CD1c-positive myeloid dendritic cell (primary cell): ENCODE results near the gene EHBP1.

ENCODE experiments used
- DNase-seq: peaks from one replicate; pipeline ENCODE4 v3.0.0-alpha.2; 2016; ENCODE audit errors: extremely low spot score

EHBP1 gene

DNA sequence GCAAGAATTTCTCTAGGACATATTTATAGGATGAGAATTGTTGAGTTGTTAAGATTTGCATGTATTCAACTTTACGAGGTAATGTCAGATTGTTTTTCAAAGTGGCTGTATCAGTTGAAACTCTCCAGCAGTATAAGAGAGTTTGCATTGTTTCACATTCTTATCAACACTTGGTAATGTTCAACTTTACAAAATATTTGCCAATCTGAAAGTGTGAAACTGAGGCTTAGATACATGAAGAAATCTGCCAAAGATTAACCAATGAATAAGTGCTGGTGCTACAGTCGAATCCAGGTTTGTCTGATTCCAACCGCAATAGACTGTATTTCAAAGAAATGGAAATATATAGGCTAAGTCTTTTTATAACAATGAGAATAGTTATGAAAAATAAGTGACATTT is 117.0 kb downstream of the EHBP1 start:
- no peak for DNase-seq

DNA sequence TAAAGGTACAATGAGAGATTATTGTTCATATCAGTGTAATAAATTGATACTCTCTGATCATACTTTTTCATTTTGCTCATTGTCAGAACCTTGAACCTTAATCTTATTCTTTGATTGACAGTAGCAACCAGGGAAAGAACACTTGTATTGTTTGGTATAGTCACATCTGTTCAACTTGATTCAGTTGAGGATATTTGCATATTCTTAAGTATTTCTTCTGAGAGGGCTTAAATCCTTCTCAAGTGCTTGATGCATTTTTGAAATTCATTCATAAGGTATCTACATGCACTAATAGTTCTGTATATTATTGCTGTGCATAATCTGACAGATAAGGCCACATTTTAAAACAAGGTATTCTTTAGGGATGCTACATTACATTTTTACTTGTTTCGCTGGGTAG is 118.9 kb downstream of the EHBP1 start:
- DNase-seq = no peak

DNA sequence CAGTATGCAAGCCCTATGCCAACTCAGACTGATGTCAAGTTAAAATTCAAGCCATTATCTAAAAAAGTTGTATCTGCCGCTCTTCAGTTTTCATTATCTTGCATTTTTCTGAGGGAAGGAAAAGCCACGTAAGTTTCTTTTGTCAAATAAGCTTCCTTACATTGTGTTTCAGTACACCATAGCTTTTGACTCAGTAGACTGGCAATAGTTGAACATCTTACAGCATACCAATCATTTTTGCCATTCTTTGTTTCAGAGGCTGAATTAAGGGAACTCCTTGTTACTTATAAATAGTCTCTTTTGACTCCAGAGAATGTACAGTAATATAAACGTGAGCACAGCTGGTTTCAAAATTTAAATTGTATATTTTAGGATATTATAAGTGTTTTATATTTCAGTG is 120.6 kb downstream of the EHBP1 start:
- DNase-seq = no peak

DNA sequence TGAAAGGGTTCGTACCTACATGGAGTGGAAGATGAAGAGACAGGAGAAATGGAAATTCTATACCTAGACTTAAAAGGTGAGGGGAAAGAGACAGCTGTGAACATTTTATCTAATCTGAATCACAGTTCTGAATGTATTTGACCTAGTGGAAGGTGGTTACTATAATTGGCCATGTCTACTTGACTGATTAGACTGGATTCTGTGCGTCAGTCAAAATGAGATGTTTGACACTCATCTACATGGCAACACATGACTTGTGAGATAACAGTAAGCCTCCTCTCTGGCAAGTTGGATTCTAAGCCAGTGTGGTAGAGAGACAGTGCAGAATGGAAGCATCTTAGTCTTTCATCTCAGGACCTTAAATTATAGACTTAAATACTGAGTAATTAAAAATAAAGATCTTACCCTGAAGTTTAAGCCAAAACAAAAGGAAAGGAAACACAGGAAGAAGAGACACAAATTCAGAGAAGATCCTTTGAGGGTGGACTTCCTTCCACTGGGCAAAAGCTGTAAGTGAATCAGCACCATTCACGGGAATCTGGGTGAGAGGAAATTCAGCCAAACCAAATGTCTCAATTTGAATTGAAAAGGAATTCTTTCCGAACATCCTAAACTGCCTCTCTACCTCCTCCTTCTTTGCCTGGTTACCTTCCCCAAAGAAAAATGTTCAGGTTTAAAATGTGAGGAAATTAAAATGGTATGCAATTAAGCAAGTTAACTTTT is 121.6 kb downstream of the EHBP1 start:
- DNase-seq = no peak

DNA sequence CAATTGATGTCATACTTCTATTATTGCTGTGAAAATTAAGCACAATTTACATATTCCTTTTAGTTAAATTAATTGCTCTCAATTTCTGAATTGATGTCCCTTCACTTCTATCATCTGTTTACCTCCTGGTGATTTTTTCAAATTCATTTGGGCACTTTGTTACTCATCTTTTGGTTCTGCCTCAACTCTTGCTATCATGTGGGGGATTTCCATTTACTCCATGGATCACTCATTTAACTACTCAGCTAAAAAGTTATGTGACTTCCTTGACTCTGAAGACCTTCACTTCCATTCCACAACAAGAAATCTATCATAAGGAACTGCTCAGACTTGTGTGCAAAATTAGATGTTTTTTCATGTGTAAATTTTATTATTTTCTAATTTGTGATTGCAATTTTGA is 126.2 kb downstream of the EHBP1 start:
- no peak for DNase-seq

DNA sequence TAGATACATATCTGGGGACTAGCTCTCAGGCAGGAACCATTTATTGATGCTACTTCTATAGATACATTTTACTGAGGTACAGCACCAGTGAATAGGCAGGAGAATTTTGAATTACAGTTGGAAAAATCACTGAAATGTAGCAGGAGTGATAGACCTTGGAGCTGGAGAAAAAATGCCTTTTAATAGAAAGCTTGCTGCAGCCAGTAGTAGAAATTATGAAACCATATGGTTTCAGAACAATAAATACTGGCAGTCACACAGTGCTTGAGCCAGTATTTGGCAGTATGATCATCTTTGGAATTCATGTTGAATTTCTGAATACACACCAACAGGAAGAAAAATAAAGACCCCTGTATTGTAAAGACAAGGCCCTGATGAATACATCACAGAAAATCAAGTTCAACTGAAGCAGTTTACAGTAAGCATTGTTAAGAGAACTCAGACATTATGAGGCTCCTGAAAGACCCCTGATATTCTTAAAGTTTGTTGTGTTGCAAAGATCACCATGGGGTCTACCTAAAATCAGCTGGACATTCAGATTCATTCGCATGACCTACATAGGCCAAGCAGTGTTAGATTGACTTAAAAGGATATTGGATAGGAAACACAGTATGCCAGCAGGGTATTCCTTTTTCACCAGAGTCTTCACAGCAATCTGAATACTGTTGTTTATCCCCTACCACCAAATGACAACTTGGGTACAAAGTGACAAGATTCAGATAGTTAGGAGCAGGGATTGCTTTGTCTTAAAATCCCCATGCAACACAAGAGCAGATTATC is 139.0 kb downstream of the EHBP1 start:
- DNase-seq = no peak

DNA sequence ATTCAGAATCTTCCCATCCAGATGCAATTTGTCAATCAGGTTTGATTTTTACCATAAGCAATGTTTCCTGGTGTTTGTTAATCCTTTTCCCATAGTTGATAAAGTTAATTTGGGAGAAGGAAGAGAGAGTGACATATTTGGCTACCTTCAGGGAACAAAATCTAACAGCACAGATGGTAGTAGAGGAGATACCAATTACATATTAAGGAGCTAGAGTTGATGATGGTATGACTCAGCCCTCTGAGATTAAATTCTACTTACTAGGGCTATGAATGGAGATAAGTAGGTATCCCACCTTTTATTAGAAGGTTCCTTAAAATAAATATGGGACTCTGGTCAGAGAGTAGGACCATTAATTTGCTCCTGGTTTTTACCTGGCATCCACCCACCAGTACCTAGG is 139.7 kb downstream of the EHBP1 start:
- DNase-seq = no peak

DNA sequence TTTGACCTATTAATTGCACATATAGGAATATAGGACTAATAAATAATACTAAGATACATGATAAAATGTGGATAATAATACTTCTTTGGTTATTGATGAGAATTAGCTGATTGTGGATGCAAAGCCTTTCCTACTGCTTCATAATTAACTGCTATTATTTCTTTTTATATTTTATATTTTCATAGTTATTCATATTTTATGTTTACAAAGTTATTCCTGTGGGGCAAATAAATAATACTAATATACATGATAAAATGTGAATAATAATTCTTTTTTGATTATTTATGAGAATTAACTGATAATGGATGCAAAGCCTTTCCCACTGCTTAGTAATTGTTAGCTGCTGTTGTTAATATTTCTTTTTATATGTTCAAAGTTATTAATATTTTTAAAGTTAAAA is 146.7 kb downstream of the EHBP1 start:
- no peak for DNase-seq

DNA sequence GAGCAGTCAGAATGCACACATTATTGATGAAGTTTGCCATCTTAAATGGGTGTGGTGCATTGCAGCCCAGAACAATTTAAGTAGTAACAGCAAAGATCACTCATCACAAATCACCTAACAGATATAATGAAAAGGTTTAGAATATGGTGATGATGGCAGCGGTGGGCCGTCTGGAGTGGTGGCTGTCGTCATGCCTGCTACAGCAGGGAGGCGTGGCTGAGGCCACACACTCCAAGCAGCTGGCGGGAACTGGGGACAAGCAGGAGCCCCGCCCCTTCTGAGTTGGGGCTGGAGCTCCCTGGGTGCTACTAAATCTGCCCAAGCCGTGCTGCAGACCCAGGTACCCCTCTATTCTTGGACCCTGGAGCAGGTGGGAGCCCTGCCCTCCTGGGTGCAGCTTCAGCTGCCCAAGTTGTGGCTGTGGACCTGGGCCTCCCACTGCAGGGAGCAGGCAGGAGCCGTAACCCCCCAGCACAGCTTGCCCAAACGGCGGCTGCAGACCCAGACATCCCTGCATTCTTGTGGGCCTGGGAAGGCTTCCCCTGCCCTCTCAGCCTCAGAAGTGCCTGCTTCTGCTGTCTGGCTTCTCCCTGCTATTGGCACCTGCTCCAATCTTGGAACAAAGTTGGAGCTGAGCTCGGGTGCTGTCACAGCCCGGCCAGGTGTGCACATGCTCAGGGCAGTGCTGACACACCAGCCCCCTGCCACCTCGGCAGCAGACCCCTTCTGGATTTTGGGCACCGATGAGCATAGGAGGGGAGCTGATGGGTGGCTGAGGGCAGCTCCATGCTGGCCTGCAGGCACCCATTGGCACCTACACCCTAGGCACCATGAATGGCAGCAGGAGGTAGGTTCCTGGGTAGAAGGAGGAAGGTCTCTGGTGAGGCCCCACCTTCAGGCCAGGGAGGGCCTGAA is 149.3 kb downstream of the EHBP1 start:
- no peak for DNase-seq

DNA sequence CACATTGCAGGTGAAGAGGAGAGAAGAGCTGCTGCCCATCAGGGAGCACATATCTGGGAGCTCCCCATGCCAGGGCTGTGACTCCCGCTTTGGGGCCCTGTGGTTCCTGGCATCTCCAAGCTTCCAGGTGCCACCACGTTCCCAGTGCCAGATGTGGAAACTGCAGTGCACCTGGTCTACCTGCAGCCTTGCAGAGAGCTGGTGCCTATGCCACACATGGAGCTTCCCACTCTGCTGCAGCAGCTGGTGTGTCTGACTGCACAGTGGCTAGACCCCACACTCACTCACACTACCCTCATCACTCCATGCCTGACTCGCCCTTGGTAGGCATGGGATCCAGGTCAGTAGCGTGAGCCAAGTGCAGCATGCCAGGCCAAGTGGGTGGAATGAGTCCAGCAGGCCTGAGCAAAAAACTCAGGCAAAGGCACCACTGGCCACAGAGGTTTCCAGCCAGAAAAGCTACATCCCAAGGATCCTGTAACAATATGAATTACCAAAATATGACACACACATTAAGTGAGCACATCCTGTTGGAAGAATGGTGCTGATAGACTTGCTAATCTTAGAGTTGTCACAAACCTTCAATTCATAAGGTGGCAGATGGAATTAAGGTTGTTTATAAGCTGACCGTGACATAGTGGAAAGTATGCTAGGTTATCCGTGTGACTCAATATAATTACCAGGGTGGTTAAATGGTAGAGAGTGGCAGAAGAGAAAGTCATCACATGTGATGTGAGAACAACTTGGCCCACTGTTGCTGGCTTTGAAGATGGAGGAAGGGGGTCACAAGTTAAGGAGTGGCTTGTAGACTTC is 150.9 kb downstream of the EHBP1 start:
- no peak for DNase-seq

DNA sequence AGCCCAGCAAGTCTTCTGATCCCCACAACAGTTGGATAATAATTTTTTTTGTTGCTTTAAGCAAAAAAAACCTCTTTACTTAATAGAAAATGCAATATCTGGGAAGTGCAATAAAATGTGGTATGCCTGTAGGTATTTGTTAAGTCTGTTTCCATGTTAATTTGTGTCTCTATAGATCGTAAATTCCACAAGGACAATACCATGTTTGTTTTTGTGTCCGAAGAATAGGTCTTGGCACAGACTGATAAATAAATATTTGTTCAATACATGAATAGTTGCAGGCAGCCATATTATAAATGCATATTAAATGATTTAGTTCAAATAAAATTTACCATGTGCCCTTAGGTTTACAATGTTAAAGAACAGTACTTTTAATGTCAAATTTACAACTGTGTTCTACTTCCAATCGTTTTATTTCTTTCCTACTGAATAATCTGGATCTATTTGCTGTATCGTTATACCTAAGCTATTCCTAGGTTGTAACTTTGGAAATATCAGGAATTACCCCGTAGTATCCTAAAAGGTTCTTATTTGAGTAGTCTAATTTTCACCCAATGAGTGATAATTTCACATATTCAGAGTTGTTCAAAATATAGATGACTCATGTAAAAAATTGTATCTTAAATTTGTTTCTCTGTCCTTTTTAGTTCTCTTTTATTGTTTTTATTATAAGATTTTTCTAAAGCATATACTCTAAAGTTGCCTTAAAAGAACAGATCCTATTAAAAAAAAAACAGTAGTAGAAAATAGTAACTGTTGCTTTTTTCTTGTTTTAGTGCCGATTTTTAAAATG is 151.8 kb downstream of the EHBP1 start:
- DNase-seq = no peak

DNA sequence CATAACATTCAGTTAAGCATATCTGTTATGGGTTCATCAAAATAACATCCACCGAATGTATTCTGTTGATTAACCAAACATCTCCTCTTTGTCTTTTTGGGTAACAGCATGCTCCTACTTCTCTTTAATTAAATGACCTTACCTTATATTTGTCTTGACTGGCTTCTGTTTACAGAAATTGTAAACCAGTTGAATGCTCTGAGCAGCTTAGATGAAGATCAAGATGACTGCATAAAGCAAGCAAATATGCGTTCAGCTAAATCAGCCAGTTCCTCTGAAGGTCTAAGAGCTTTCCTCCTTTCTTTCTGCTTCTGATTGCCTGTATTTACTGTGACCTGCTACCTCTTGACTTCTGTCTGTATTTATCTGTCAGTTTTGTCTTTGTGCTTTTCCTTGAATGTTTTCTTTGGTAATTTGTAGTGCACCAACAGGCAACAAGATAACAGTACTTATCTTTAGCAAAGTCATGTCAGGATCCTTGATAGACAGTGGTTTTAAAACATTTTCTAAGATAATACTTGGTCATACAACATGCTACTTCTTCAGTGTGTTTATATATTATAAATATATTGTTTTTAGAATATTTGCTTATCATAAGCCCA is 152.8 kb downstream of the EHBP1 start:
- no peak for DNase-seq

DNA sequence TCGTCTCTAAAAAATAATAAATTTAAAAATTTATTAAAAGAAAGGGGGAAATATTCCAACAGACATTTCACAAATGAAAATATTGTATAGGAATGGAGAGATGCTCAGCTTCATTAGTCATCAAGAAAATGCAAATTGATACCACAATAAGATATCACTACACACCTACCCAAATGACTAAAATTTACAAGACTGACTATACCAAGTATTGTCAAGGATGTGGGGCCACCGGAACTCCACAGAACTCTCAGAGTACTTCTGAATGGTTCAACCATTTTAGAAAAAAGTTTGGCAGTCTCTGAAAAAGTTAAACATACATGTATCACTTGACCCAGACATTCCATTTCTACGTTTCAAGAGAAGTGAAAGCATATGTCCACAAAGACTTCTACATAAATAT is 163.4 kb downstream of the EHBP1 start:
- no peak for DNase-seq

DNA sequence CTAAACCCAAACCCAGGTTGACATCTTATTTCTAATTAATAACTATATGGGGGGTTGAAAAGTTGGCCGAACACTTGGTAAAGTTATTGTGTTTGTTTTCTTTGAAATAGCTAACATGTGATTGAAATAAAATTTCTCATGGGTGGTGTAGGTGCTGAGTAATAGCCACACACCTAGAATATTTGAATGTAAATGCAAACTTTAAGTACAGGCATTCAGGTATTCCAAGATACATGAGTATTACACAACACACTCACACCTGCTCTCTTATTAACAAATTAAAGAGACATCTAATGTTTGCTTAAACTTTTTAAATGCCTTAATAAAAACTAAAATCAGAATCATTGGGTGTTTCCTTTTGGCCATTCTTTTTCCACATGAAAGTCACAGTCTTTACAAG is 165.5 kb downstream of the EHBP1 start:
- DNase-seq = no peak

DNA sequence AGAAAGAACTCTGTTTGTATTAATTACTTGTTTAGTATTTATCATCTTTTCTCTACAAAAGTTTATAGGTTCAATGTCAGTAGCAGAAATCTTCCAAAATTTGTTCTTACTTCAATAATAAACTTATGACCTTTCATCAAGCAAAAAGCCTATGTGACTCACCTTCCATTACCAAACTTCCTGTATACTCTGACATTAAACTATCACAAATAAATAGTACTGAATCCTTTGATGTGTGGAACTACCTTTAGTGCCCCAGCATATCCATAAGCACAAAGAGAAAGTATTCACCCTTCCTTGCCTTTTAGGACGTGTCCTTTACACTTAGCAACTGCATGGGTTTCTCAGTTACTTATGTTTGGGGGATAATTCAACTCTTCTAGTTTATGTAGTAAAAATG is 166.0 kb downstream of the EHBP1 start:
- no peak for DNase-seq

DNA sequence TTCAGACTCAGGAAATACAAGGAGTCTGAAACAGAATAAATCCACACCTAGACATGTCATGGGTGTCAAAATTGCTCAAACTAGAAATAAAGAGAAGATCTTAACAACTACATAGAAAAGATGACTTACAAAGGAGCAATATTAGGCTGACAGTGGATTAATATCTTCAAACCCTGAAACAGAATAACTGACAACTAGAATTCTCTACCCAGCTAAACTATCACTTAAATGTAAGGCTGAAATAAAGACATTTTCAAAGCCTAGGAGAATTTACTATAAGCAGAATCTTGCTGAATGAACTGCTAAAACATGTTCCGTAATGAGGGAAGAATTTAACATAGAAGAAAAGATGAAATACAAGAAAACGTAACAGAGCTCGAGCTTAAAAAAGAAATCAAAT is 168.1 kb downstream of the EHBP1 start:
- DNase-seq = no peak

DNA sequence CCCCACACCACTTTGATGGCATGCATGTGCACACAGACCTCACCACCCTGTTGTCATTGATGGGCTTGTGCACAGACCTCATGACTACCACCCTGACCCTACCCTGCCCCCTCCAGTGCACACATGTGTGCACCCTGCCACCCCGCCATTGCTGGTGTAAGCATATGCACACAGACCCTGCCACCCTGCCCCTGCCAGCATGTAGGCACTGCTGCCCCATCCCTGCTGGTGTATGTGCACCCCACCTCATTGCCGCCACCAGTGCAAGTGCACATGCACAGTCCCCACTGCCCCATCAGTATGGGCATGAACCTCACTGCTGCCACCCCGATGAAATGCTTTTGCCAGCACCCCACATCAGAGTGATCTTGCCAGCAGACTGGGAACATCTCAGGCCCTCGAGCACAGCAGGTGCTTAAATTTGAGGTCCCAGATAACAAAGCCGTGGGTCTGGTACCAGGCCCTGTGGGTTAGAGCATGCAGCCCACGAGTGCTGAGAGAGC is 169.4 kb downstream of the EHBP1 start:
- no peak for DNase-seq

DNA sequence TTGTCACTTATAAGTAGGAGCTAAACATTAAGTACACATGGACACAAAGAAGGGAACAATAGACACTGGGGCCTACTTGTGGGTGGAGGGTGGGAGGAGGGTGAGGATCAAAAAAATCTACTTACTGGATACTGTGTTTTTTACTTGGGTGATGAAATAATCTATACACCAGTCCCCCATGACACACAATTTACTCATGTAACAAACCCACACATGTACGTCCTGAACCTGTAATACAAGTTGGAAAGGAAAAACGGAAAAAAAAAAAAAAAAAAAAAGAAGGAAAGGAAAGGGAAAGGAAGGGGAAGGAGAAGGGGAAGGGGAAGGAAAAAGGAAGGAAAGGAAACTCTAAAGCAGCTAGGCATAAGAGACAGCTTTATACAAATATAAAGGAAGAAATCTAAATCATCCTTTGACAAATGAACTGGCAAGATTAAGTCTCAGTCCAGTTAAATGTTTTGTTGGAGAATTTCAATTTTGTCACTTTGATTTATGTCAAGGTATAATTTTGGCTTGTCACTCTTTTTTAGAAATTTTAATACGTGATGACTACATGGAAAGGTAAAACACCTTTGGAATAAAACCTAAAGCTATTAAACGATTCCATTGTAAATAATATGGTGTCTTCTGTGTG is 175.8 kb downstream of the EHBP1 start:
- DNase-seq = no peak

DNA sequence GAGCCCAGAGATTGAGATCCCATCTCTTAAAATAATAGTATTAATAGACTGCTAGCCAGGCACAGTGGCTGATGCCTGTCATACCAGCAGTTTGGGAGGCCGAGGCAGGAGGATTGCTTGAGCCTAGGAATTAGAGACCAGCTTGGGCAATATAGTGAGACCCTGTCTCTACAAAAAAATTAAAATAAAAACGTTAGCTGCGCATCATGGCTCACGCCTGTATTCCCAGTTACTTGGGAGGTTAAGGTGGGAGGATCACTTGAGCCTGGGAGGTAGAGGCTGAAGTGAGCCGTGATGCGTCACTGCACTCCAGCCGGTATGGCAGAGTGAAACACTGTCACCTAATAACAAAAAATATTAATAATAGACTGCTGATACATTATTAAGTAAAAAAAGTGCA is 178.1 kb downstream of the EHBP1 start:
- no peak for DNase-seq

DNA sequence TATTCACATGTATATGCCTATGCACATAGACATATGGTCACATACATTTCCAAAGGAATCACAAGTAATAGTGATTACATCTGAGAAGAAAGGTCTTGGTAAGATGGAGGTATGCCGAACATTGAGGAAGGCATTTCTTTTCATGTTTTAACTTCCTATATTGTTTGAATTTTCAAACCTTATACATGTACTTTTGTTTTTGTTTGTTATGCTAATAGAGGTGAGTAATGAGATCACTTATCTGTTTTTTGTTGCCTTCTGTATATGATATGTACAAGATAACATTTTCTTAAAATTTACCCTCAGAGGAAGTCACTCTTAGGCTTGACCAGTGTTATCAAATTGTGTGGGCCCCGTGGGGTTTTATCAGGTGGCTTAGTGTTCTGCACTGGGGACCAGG is 178.6 kb downstream of the EHBP1 start:
- no peak for DNase-seq
